ENCODE data around the gene SRSF7.

DNA sequence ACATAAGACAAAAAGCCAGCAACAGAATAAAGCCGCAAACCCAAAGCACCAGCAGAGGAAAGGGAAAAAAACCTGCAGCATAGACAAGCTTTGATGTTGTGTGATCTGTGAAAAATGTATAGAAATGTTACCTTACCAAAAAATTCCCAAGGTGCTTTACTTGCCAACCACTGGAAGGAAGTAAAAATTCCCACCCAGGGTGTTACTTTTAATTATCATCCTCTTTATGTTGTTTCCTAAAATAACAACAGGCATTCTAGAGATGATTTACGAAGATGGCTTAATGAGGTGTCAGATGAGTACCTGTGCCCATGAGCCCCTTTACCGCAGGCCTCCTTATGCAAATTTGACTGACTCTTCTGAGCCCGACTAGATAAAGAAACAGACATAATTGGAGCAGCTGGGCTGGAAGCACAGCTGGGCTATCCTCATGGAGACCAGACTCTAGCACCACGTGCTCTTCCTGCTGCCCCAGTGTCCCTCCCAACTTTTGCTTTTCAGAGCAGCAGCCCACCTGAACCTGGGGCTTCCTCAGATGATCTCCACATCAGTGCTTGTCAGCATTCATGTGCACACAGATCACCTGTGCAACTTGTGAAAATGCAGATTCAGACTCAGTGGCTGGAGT lies 41.5 kb downstream of the SRSF7 start:
- TF ChIP-seq POLR2AphosphoS5 (IDR thresholded peaks at IDR 0.05; ENCODE audit: insufficient read depth in 1 of 2, low read depth in 1 of 2) (no peak), CTCF (IDR thresholded peaks at IDR 0.05) (no peak)
